GM19025 (cell line): ENCODE results near the gene NEDD9.

Source experiments
- ATAC-seq: cut with Tn5 transposase; IDR thresholded peaks from one replicate; pipeline ENCODE4 v1.9.1; 2021; ENCODE audit warnings: mild to moderate bottlenecking, low read depth, moderate library complexity; ENCODE audit not compliant: unreplicated experiment

NEDD9 gene

DNA sequence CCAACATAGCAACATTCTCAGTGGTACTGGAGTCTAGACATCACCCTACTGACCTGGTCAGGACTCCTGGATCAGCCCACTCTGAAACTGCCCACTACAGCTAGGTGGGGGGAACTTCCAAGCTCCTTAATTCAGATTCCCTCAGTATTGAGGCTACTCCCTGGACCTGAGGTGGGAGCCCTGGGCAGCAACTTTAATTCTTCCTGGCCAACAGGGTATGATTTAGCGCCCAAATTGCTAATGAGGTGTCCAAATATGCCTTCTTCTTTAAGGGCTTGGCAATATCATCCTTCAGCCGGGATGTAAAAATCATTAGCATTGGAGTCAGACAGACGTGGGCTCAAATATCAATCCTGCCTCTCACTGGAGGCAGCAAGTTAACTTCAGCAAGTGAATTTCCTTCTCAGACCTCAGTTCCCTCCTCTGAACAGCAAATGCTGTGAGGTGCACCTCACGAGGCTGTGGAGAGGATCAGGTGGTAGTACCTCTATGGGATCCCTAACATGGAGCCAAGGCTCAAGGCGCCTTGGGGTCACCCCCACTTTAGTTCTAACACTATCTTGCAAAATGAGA lies 27.6 kb downstream of the NEDD9 start:
- ATAC-seq, result no peak

DNA sequence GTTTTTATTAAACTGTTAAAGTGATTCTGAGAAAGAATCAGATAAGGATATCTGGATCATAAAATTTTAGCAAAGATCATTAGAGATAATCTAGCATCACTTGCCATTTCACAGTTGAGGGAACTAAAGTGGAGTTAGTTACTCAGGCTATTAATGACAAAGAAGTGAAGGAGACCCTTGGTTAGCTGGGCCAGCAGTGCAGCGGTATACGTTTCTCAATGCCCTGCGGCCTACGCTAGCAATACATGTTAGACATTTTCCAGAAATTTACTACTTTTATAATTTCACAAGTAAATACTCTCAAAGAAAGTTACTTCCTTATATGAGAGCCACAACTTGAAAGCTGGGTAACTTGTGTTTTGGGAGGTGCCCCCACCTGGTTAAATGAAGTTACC lies 28.5 kb downstream of the NEDD9 start:
- no peak for ATAC-seq

DNA sequence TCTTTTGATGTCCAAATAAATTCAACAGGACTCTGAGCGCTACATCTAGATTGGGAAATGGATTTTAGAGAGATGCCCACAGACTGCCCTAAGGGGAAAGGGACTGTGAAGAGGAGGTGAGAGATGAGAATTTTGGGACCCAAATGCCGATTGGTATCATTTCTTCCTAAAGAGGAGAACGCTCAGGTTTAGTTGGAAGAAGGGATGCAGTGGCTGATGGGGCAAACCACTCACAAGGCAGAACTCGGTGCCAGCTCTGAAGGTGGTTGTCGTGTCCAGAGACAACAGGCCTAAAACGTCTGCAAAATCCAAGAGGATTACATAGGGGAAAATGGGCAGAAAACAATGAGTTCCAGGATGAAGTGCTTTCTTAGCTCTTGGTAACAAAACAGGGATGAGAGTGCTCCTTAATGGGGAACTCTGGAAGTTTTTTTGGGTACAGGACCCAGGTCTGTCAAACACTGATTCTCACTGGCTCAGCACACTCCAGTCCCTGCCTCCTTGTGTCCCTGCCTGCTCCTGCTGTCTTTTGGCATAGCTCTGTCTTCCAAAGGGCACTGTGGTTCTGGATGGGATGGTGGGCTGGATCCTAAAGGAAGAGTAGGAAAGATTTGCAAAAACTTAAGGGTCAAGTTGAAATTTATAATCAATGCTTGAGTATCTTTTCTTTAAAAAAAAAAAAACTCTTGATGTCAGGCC lies 29.0 kb downstream of the NEDD9 start:
- no peak for ATAC-seq

- no peak for ATAC-seq
Measured at GRCh38 chr6:11202513-11203305, 29.8 kb downstream of the NEDD9 start.

GRCh38 chr6:11201772-11202512 lies 30.5 kb downstream of the NEDD9 start:
- no peak for ATAC-seq

DNA sequence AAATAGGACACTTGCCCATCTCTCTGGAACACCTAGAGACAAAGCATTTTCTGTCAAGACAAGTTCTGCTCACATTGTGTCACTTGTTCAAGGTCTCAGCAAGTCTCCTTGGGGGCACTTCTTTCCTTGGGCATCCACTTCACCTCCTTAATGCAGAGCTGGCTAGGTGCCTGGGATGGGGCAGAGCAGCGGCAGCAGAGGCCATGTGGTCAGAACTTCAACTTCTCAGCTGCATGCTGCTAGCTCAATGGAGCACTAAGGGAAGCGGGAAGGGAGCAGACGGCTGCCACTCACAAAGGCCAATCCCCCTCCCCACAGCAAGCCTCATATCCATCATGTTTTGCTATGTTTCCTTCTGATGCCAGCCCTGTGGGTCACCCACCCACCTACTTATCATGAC lies 31.5 kb downstream of the NEDD9 start:
- ATAC-seq, result no peak

DNA sequence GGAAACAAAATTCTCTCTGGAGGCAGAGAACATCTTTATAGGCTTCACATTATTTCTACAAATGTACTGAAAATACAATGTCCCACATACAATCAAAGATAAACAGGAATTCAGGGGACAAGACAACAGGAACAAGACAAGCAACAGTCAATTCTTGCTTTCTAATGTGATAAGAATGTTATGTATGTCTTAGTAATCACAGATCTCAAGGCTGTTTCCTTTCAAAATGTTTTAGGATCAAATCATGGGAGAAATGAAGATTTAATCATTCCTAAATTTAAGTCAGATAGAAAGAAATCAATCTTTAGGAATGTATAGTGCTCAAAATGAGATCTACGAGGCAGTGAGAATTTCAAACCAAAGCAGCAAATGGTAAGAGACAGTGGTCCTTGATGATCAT lies 32.1 kb downstream of the NEDD9 start:
- no peak for ATAC-seq

DNA sequence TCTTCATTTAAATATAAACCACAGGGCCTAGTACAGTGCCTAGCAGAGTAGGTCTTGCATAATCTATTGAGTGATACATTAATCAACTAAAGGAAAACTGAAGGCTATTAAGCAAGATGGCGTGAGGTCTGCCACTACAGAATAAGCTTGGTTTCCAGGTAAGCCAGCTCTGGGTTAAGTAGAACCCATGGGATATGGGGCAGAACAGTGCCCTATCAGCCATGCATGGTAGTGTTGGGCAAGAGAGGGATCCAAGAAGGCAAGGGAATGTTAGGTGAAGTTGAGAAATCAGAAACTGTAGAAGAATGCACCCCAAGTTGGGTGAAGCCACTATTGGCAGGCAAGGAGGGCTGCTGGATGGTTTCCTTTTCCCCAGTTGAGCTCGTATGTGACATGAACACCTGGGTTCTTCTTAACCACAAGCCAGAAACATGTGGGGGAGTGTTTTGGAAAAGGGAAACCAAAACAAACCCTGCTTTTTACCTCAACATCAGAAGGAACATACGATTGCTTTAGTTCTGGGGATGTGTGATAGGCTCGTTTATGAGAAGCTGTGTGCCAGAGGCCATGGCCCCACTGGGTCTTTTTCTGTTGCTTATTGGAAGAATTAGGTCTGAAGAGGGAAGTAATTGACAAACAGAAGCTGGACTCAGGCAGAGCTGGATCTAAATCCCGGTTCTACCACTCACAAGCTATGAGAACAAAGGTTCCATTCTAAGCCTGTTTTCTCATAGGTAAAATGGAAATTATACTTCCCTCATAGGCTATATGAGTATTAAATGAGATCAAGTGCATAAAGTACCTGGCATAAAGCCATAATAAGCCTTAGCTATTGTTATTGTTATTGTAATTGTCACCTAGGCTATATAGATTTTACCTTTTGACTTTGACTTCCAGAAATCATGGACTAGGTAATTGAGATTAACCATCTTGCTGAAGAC lies 33.5 kb downstream of the NEDD9 start:
- ATAC-seq, result no peak

- no peak for ATAC-seq
Measured at GRCh38 chr6:11197850-11198249, 34.6 kb downstream of the NEDD9 start.

GRCh38 chr6:11197175-11197536 lies 35.3 kb downstream of the NEDD9 start:
- no peak for ATAC-seq

GRCh38 chr6:11196511-11197174 lies 35.8 kb downstream of the NEDD9 start:
- no peak for ATAC-seq

- no peak for ATAC-seq
Measured at GRCh38 chr6:11194356-11195218, 37.9 kb downstream of the NEDD9 start.

DNA sequence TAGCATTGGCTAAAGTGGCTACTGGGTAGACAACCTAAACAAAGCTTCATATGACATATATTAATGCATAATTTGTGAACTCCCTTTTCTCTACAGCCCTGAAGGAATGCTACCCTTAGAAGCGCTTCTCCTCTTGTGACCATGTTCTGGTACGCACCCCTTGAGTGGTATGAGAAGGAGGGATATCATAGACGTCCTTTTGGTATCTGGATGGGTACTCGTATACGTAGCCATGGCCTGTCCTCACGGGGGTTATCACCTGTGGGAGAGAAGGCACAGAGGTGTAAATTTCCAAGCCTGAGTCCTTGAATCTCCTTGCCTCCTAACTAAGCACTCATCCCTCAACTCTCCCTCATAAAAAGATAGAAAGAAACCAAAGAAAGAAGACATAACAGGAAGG lies 39.0 kb downstream of the NEDD9 start:
- ATAC-seq, result no peak

DNA sequence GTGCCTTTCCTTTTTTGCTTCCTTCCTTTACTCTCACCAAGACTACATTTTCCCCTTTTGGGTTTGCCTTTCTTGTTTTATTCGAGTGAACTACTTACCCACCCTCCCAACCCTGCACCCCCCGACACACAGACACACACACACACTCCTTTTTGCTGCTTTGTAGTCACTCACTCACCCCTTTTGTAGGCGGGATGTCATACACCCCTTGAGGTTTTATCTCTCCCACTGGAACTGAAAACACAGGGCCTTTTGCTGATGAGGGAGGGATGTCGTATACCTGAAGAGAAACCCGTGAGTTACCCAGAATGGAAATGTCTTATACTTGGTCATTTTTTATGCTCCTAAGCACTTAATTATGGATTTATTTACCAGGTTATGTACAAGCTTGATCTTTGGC lies 40.3 kb downstream of the NEDD9 start:
- no peak for ATAC-seq

DNA sequence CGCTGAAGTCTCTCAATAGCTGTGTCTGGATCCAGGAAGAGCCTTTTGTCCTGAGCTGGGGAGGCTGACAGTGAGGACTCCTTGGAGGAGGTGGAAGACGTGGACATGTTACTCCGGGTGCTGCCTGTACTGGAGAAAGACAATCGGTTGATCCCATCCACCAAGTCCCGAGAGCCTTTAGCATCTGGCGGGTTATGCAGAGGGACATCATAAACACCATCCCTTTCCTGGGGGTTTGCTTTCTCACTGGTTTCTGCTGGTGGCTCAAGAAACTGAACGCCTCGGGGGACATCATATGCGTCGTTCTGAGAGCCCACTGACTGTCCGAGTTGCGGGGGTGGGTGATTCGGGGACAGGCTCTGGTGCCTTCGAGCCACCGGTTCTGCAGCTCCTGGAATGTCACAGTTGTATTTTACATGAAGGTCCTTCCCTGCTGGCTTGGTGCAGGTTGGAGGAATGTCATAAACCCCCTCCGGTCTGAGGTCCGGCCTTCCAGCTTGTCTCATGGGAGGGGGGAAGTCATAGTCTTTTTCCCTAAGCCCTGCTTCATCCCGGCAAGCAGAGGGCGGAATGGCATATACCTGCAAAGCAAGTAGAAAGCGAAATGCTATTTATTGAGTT lies 41.7 kb downstream of the NEDD9 start:
- ATAC-seq, result no peak

- no peak for ATAC-seq
Measured at GRCh38 chr6:11189865-11190624, 42.4 kb downstream of the NEDD9 start.

DNA sequence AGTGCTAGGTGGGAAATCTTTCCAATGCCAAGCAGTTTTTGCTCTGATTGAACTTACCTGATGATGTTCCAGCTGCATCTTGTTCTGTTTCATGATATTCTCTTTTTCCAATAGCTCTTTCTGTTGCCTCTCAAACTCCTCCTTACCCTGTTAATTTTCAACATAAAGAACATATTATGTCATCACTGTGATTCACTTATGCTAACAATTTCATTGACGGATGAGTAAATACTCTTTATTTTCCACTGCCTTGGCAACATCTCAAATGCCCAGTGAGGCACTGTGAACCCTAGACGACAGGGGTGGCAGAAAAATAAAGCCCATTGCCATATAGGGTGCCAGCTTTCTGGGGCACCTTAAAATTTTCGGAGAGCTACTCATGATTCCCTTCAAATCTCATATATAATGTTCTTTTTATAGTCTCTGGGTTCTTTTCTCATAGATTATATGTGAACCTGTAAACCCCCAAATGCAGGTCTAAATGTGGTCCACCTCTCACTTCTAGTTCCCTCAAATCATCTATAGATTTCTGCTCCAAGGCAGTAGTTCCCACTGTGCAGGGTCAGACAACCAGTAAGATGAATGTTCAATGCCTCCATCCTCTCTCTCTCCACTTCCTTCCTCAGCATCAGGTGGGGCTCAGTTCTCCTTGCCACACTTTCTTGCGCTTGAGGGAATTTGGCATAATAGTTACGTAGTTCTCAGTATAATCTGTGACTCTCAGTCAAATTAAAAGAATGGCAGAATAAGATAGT lies 44.1 kb downstream of the NEDD9 start:
- ATAC-seq, result no peak
